Effector memory CD4-positive, alpha-beta T cell (primary cell): ENCODE data around the gene SEC31B.

Experiments used
- DNase-seq, 3 donors: peaks; one replicate each; pipeline ENCODE4 v3.0.0-alpha.2; 2020
- H3K27ac ChIP-seq: 2 replicates; pipeline ENCODE4 v1.7.0; 2013; ENCODE audit warnings: mild to moderate bottlenecking, low read length, moderate library complexity; ENCODE audit not compliant: insufficient read depth, poor library complexity, severe bottlenecking
- H3K27me3 ChIP-seq: replicated peaks from 2 replicates; pipeline ENCODE4 v1.7.0; 2013; ENCODE audit warnings: mild to moderate bottlenecking, low read length; ENCODE audit not compliant: insufficient read depth, control insufficient read depth, poor library complexity, severe bottlenecking
- H3K36me3 ChIP-seq: 2 replicates; pipeline ENCODE4 v1.7.0; 2013; ENCODE audit warnings: mild to moderate bottlenecking, low read length, moderate library complexity; ENCODE audit not compliant: control insufficient read depth, insufficient read depth
- H3K4me1 ChIP-seq: 2 replicates; pipeline ENCODE4 v1.7.0; 2013; ENCODE audit warnings: low read length, mild to moderate bottlenecking; ENCODE audit not compliant: control insufficient read depth, insufficient read depth, poor library complexity, severe bottlenecking
- H3K4me3 ChIP-seq: 2 replicates; pipeline ENCODE4 v1.7.0; 2013; ENCODE audit warnings: low read length, low read depth, mild to moderate bottlenecking; ENCODE audit not compliant: insufficient read depth, poor library complexity, severe bottlenecking
- H3K9me3 ChIP-seq: 2 replicates; pipeline ENCODE4 v1.7.0; 2013; ENCODE audit warnings: mild to moderate bottlenecking, low read length, moderate library complexity; ENCODE audit not compliant: control insufficient read depth
- total RNA-seq, 3 donors: gene quantifications; one replicate each; lab custom pipeline; 2026; lab: John Stamatoyannopoulos, UW

The SEC31B gene
- total RNA-seq, result 61.6 to 80.5 (median 70.4) reads per million in 3 donors

GRCh38 chr10:100519311-100520051, at the start of gene SEC31B:
SEC31B (minus strand) TSS chr10:100519861; CDS start chr10:100516952, 2,909 bp downstream.
- Histone ChIP-seq H3K4me1 (no peaks in the 10 kb centered on the region), H3K27me3 (no peaks in the 10 kb centered on the region), H3K36me3 (peaks cover 18% of the 10 kb centered on the region), H3K9me3 (no peaks in the 10 kb centered on the region), H3K4me3 (no peak within 1 kb of the TSS), H3K27ac (no peak within 1 kb of the TSS)
- DNase-seq, result no peak

GRCh38 chr10:100568912-100569311, 49.3 kb upstream of the SEC31B start:
- Histone ChIP-seq H3K36me3 (no peaks in the 10 kb centered on the region), H3K9me3 (no peaks in the 10 kb centered on the region), H3K27ac (no peak overlapping the region), H3K27me3 (peaks cover 19% of the 10 kb centered on the region), H3K4me3 (no peak overlapping the region), H3K4me1 (no peaks in the 10 kb centered on the region)
- DNase-seq, result no peak

GRCh38 chr10:100567826-100568225, 48.2 kb upstream of the SEC31B start:
- Histone ChIP-seq H3K4me3 (no peak overlapping the region), H3K27me3 (peaks cover 24% of the 10 kb centered on the region)

GRCh38 chr10:100567249-100567648, 47.6 kb upstream of the SEC31B start:
- DNase-seq, result no peak
- peaks cover 24% of the 10 kb centered on the region for H3K27me3 ChIP-seq

More at GRCh38 chr10:100567826-100568225, 48.2 kb upstream of the SEC31B start:
- H3K9me3 ChIP-seq, result no peaks in the 10 kb centered on the region
- H3K4me1 ChIP-seq, result no peaks in the 10 kb centered on the region
- no peak for DNase-seq
- H3K27ac ChIP-seq, result no peak overlapping the region
- no peaks in the 10 kb centered on the region for H3K36me3 ChIP-seq

GRCh38 chr10:100566561-100566960, 46.9 kb upstream of the SEC31B start:
- peaks cover 11% of the 10 kb centered on the region for H3K4me1 ChIP-seq
- H3K36me3 ChIP-seq, result no peaks in the 10 kb centered on the region
- no peaks in the 10 kb centered on the region for H3K9me3 ChIP-seq
- H3K4me3 ChIP-seq, result no peak overlapping the region
- H3K27ac ChIP-seq, result no peak overlapping the region
- H3K27me3 ChIP-seq, result peaks cover 24% of the 10 kb centered on the region
- DNase-seq, result no peak

More at GRCh38 chr10:100567249-100567648, 47.6 kb upstream of the SEC31B start:
- H3K4me3 ChIP-seq, result no peak overlapping the region
- H3K27ac ChIP-seq, result no peak overlapping the region
- peaks cover 5% of the 10 kb centered on the region for H3K4me1 ChIP-seq
- H3K9me3 ChIP-seq, result no peaks in the 10 kb centered on the region
- H3K36me3 ChIP-seq, result no peaks in the 10 kb centered on the region

- Histone ChIP-seq H3K4me3 (no peak overlapping the region), H3K27me3 (peaks cover 19% of the 10 kb centered on the region), H3K9me3 (no peaks in the 10 kb centered on the region), H3K4me1 (peaks cover 12% of the 10 kb centered on the region), H3K36me3 (no peaks in the 10 kb centered on the region), H3K27ac (no peak overlapping the region)
- DNase-seq, result no peak
Observed at GRCh38 chr10:100565206-100565985, 45.7 kb upstream of the SEC31B start.

- peaks cover 15% of the 10 kb centered on the region for H3K27me3 ChIP-seq
- DNase-seq, result peak; percentile 56 to 69 (median 65)
- no peak overlapping the region for H3K27ac ChIP-seq
- H3K36me3 ChIP-seq, result no peaks in the 10 kb centered on the region
- H3K9me3 ChIP-seq, result no peaks in the 10 kb centered on the region
- peak overlapping the region; percentile 23 for H3K4me3 ChIP-seq
- H3K4me1 ChIP-seq, result peaks cover 12% of the 10 kb centered on the region
Observed at GRCh38 chr10:100562008-100562672, 42.5 kb upstream of the SEC31B start.

GRCh38 chr10:100561005-100561404, 41.3 kb upstream of the SEC31B start:
- Histone ChIP-seq H3K36me3 (peaks cover 3% of the 10 kb centered on the region), H3K4me3 (no peak overlapping the region), H3K27ac (no peak overlapping the region), H3K9me3 (no peaks in the 10 kb centered on the region), H3K4me1 (peaks cover 12% of the 10 kb centered on the region), H3K27me3 (peaks cover 6% of the 10 kb centered on the region)
- no peak for DNase-seq

- DNase-seq, result no peak
- Histone ChIP-seq H3K27ac (no peak overlapping the region), H3K9me3 (no peaks in the 10 kb centered on the region), H3K4me3 (no peak overlapping the region), H3K27me3 (peaks cover 5% of the 10 kb centered on the region), H3K4me1 (peaks cover 12% of the 10 kb centered on the region), H3K36me3 (peaks cover 3% of the 10 kb centered on the region)
Observed at GRCh38 chr10:100560248-100560647, 40.6 kb upstream of the SEC31B start.
